Measurements from ENCODE around the gene PNMA5. TPM values are rescaled to one million over a fixed set of nuclear protein-coding genes. Genes with fewer than 3 reads are reported as not detected.

The PNMA5 gene
- polyA plus RNA-seq, 1 donor (not counting 4 experiments of a cell fraction or from before 2014, with no cell fraction given) = not detected

DNA sequence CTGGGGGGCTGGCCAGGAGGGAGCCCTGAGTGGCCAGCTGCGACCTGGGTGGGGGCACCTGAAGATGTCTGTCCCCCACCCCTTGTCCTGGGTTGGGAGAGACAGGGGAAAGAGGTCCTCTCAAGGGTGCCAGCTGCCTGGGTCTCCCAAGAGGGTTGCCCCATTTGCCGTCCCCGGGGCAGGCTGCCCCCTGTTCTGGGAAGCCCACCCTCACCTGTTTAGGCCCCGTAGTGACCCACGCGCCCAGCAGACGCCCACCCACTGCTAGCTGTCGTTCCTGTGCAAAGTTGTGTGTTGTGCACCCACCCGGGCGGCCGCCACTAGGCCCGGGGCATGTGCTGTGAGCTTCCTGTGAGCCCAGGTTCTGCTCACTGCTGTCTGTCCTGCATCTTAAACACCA, 36.9 kb upstream of the PNMA5 start:
- Histone ChIP-seq H3K9me3 (ENCODE audit: control insufficient read depth, low read depth, low read length) (no peaks in the 10 kb centered on the region), H3K27ac (ENCODE audit: control insufficient read depth, insufficient read depth, low read length) (no peak overlapping the region), H3K27me3 (ENCODE audit: control insufficient read depth, extremely low read depth, insufficient read depth, low read length) (no peaks in the 10 kb centered on the region), H3K4me3 (ENCODE audit: control insufficient read depth in 2 of 3, extremely low read depth in 1 of 3, insufficient read depth in 2 of 3, low read depth in 1 of 3, low read length in 3 of 3) (no peak overlapping the region), H4K20me1 (ENCODE audit: control insufficient read depth, extremely low read depth, insufficient read depth, low read length) (no peaks in the 10 kb centered on the region), H3K9ac (ENCODE audit: control insufficient read depth, extremely low read depth, insufficient read depth, low read length) (no peak overlapping the region), H2AFZ (ENCODE audit: control insufficient read depth, low read length) (no peak overlapping the region), H3K4me2 (ENCODE audit: control insufficient read depth, extremely low read depth, insufficient read depth, low read depth, low read length) (no peak overlapping the region), H3K36me3 (ENCODE audit: control insufficient read depth in 2 of 2, extremely low read depth in 1 of 2, insufficient read depth in 2 of 2, low read length in 2 of 2) (no peaks in the 10 kb centered on the region), H3K9me1 (ENCODE audit: control insufficient read depth, extremely low read depth, insufficient read depth, low read length) (no peaks in the 10 kb centered on the region), H3K4me1 (ENCODE audit: control insufficient read depth, extremely low read depth, insufficient read depth, low read length) (no peaks in the 10 kb centered on the region), H3K79me2 (ENCODE audit: control insufficient read depth, insufficient read depth, low read length) (no peaks in the 10 kb centered on the region)
- FAIRE-seq (no peak), DNase-seq (ENCODE audit: low read depth, low spot score) (no peak)
- dilution Hi-C loops (cut with MboI; ENCODE audit: extremely low pct_ligation_motif_present, low sequenced_read_pairs) = no loop called here
- TF ChIP-seq, protein P1, sequence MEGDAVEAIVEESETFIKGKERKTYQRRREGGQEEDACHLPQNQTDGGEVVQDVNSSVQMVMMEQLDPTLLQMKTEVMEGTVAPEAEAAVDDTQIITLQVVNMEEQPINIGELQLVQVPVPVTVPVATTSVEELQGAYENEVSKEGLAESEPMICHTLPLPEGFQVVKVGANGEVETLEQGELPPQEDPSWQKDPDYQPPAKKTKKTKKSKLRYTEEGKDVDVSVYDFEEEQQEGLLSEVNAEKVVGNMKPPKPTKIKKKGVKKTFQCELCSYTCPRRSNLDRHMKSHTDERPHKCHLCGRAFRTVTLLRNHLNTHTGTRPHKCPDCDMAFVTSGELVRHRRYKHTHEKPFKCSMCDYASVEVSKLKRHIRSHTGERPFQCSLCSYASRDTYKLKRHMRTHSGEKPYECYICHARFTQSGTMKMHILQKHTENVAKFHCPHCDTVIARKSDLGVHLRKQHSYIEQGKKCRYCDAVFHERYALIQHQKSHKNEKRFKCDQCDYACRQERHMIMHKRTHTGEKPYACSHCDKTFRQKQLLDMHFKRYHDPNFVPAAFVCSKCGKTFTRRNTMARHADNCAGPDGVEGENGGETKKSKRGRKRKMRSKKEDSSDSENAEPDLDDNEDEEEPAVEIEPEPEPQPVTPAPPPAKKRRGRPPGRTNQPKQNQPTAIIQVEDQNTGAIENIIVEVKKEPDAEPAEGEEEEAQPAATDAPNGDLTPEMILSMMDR (optimal IDR thresholded peaks at IDR 0.05 in 1 of 3, IDR thresholded peaks at IDR 0.05 in 1 of 3, conservative IDR thresholded peaks at IDR 0.05 in 1 of 3; ENCODE audit: extremely low read depth in 1 of 3, insufficient read depth in 2 of 3, low read length in 3 of 3) = no peak
- TF ChIP-seq EZH2 (IDR thresholded peaks at IDR 0.05; ENCODE audit: low read length) = no peak

DNA sequence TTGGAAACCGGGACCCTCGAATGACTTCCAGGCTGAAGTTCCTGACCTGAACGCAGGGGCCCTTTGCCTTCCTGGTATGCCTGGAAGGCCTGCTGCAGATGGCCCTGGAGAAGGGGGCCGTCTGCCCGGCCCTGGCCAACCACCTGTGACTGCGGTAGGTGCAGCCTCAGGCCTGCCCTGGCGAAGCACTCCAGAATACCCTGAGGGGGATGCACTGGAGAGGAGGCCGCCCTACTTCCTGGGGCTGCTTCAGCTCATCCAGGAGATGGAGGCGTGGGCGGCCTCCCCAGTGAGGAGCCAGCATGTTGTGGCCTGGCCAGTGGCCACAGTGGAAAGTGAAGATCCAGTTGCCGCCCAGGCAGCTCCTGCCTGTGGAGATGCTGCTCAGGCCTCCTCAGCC, 36.0 kb upstream of the PNMA5 start:
- Histone ChIP-seq H3K27me3 (ENCODE audit: control insufficient read depth, extremely low read depth, insufficient read depth, low read length) (no peaks in the 10 kb centered on the region), H3K79me2 (ENCODE audit: control insufficient read depth, insufficient read depth, low read length) (no peaks in the 10 kb centered on the region), H3K27ac (ENCODE audit: control insufficient read depth, insufficient read depth, low read length) (no peak overlapping the region), H3K9me3 (ENCODE audit: control insufficient read depth, low read depth, low read length) (no peaks in the 10 kb centered on the region), H3K9me1 (ENCODE audit: control insufficient read depth, extremely low read depth, insufficient read depth, low read length) (no peaks in the 10 kb centered on the region), H3K4me2 (ENCODE audit: control insufficient read depth, extremely low read depth, insufficient read depth, low read depth, low read length) (no peak overlapping the region), H4K20me1 (ENCODE audit: control insufficient read depth, extremely low read depth, insufficient read depth, low read length) (no peaks in the 10 kb centered on the region), H3K4me3 (ENCODE audit: control insufficient read depth in 2 of 3, extremely low read depth in 1 of 3, insufficient read depth in 2 of 3, low read depth in 1 of 3, low read length in 3 of 3) (no peak overlapping the region), H2AFZ (ENCODE audit: control insufficient read depth, low read length) (no peak overlapping the region), H3K4me1 (ENCODE audit: control insufficient read depth, extremely low read depth, insufficient read depth, low read length) (no peaks in the 10 kb centered on the region), H3K9ac (ENCODE audit: control insufficient read depth, extremely low read depth, insufficient read depth, low read length) (no peak overlapping the region), H3K36me3 (ENCODE audit: control insufficient read depth in 2 of 2, extremely low read depth in 1 of 2, insufficient read depth in 2 of 2, low read length in 2 of 2) (no peaks in the 10 kb centered on the region)
- dilution Hi-C loops (cut with MboI; ENCODE audit: extremely low pct_ligation_motif_present, low sequenced_read_pairs) = no loop called here
- FAIRE-seq = no peak
- DNase-seq (ENCODE audit: low read depth, low spot score) = no peak
- no peak for TF ChIP-seq EZH2 (IDR thresholded peaks at IDR 0.05; ENCODE audit: low read length)
- TF ChIP-seq, protein P1 (optimal IDR thresholded peaks at IDR 0.05 in 1 of 3, IDR thresholded peaks at IDR 0.05 in 1 of 3, conservative IDR thresholded peaks at IDR 0.05 in 1 of 3; ENCODE audit: extremely low read depth in 1 of 3, insufficient read depth in 2 of 3, low read length in 3 of 3) = no peak
